Measurements from ENCODE around the gene CAMK1. TPM values are rescaled to one million over a fixed set of nuclear protein-coding genes. Genes with fewer than 3 reads are reported as not detected.
"Not testable (repeated sequence)": the region's sequence is repeated elsewhere in the genome, so short reads cannot be mapped to it uniquely, and the experiment has no call there.

The CAMK1 gene
- total RNA-seq, 1 donor from 2014 or later = 41.0 TPM

GRCh38 chr3:9776896-9777693 lies 7.3 kb upstream of the CAMK1 start:
- DNase-seq (ENCODE audit: low read depth) = no peak
- TF ChIP-seq, protein P1, sequence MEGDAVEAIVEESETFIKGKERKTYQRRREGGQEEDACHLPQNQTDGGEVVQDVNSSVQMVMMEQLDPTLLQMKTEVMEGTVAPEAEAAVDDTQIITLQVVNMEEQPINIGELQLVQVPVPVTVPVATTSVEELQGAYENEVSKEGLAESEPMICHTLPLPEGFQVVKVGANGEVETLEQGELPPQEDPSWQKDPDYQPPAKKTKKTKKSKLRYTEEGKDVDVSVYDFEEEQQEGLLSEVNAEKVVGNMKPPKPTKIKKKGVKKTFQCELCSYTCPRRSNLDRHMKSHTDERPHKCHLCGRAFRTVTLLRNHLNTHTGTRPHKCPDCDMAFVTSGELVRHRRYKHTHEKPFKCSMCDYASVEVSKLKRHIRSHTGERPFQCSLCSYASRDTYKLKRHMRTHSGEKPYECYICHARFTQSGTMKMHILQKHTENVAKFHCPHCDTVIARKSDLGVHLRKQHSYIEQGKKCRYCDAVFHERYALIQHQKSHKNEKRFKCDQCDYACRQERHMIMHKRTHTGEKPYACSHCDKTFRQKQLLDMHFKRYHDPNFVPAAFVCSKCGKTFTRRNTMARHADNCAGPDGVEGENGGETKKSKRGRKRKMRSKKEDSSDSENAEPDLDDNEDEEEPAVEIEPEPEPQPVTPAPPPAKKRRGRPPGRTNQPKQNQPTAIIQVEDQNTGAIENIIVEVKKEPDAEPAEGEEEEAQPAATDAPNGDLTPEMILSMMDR (conservative IDR thresholded peaks at IDR 0.05; ENCODE audit: low read depth, low read length) = no peak
- H3K4me3 ChIP-seq (ENCODE audit: low read depth, low read length) = no peak overlapping the region

GRCh38 chr3:9771007-9771406 lies 1.3 kb upstream of the CAMK1 start:
- H3K4me3 ChIP-seq (ENCODE audit: low read depth, low read length); DNase-seq (ENCODE audit: low read depth): not testable (repeated sequence)

GRCh38 chr3:9770276-9770812 lies 597 bp upstream of the CAMK1 start:
- peak overlapping the region; percentile 74 for H3K4me3 ChIP-seq (ENCODE audit: low read depth, low read length)
- DNase-seq (ENCODE audit: low read depth) = no peak
- TF ChIP-seq, protein P1 (conservative IDR thresholded peaks at IDR 0.05; ENCODE audit: low read depth, low read length) = no peak

DNA sequence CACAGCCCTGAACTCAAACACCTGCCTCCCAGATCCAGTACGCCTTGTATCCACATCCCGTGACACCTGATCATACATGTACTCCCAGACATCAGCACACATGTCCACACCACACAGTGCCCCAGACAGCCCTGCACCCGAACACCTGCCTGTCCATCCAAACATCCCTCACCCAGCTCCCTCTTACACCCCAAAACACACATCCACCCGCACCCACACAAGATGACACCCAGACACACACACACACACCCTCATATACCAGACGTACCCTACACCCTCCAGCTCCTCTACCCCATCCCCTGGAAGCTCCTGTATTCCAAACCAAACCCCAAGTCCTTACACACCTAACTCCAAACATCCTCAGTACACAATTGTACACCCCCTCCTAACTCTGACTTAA lies 735 bp downstream of the CAMK1 start:
- TF ChIP-seq, protein P1 (conservative IDR thresholded peaks at IDR 0.05; ENCODE audit: low read depth, low read length) = no peak
- peak overlapping the region; percentile 74 for H3K4me3 ChIP-seq (ENCODE audit: low read depth, low read length)
- no peak for DNase-seq (ENCODE audit: low read depth)

DNA sequence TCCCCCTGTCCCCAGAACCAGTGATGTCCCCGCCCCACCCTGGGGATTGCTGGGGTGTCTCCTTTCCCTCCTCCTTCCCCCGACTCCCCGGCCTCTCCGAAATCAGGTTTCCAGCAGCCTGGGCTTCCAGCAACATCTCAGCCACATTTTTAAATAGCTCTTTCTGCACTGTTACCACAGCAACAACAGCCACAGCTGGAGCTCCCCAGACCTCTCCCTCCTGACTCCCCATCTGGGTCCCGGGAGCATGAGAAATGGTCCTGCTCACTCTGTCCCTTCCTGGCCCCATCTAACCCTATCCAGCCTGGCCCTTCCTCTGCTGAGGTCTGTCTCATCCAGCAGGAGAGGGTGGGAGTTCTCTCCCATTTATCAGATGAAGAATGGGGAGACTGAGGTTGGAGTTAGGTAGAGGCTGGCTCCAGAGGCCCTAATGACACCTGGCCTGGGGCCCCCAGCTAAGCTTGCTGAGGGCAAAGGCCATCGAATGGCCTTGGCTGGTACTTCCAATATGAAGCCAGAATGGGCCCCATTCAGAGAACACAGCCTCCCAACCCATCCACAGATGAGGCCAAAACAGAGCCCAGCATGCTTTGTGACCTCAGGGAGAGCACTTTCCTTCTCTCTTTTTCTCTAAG lies 1.5 kb downstream of the CAMK1 start:
- TF ChIP-seq, protein P1 (conservative IDR thresholded peaks at IDR 0.05; ENCODE audit: low read depth, low read length) = no peak
- no peak for DNase-seq (ENCODE audit: low read depth)
- no peak overlapping the region for H3K4me3 ChIP-seq (ENCODE audit: low read depth, low read length)

GRCh38 chr3:9767418-9767817 lies 2.3 kb downstream of the CAMK1 start:
- TF ChIP-seq, protein P1 (conservative IDR thresholded peaks at IDR 0.05; ENCODE audit: low read depth, low read length) = no peak
- DNase-seq (ENCODE audit: low read depth) = no peak
- no peak overlapping the region for H3K4me3 ChIP-seq (ENCODE audit: low read depth, low read length)

GRCh38 chr3:9765865-9766264 lies 3.9 kb downstream of the CAMK1 start:
- DNase-seq (ENCODE audit: low read depth) = no peak
- TF ChIP-seq, protein P1 (conservative IDR thresholded peaks at IDR 0.05; ENCODE audit: low read depth, low read length) = no peak
- H3K4me3 ChIP-seq (ENCODE audit: low read depth, low read length) = no peak overlapping the region
